ENCODE results near the gene GJB4. TPM values are rescaled to one million over a fixed set of nuclear protein-coding genes. Genes with fewer than 3 reads are reported as not detected.

Gene GJB4
- polyA plus RNA-seq, 3 donors from 2014 or later, result not detected

- Mint-ChIP-seq H3K36me3 (no peaks in the 10 kb centered on the region), H3K4me1 (peaks cover 0 to 2% of the 10 kb centered on the region in 2 donors), H3K27me3 (ENCODE audit: low read depth in 3 of 3) (peaks cover 0 to 5% (median 2%) of the 10 kb centered on the region in 3 donors), H3K9me3 (no peaks in the 10 kb centered on the region), H3K27ac (no peak overlapping the region), H3K4me3 (no peak overlapping the region)
- no peak for DNase-seq
Observed at GRCh38 chr1:34739613-34740012, 19.9 kb upstream of the GJB4 start.

GRCh38 chr1:34740161-34740868 is 19.2 kb upstream of the GJB4 start:
- no peak for DNase-seq
- Mint-ChIP-seq H3K27me3 (ENCODE audit: low read depth in 3 of 3) (peaks cover 0 to 5% (median 3%) of the 10 kb centered on the region in 3 donors), H3K27ac (no peak overlapping the region), H3K9me3 (no peaks in the 10 kb centered on the region), H3K4me3 (no peak overlapping the region), H3K4me1 (peaks cover 0 to 2% of the 10 kb centered on the region in 2 donors), H3K36me3 (no peaks in the 10 kb centered on the region)

- peaks cover 0 to 2% of the 10 kb centered on the region in 2 donors for H3K4me1 Mint-ChIP-seq
- H3K9me3 Mint-ChIP-seq, result no peaks in the 10 kb centered on the region
- no peak overlapping the region for H3K27ac Mint-ChIP-seq
- no peaks in the 10 kb centered on the region for H3K36me3 Mint-ChIP-seq
- no peak overlapping the region for H3K4me3 Mint-ChIP-seq
- peaks cover 0 to 3% (median 0%) of the 10 kb centered on the region in 3 donors for H3K27me3 Mint-ChIP-seq (ENCODE audit: low read depth in 3 of 3)
- peak; percentile 44 to 59 (median 54) for DNase-seq
Observed at GRCh38 chr1:34742667-34743270, 16.8 kb upstream of the GJB4 start.

DNA sequence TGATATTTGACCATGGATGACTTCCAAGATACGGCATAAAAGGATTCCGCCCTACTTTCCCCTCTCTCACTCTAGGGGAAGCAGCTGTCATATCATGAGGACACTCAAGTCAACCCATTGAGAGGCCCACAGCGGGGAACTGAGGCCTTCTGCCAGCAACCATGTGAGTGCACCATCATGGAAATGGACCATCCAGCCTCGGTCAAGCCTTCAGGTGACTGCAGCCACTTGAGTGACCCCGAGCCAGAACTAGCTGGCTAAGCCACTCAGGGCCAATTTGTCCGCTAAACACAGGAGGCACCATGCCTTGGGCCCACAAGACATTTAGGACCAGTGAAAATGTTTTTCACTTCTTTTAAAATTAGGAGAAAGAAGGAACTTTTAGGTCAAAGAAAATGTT is 15.8 kb upstream of the GJB4 start:
- Mint-ChIP-seq H3K9me3 (no peaks in the 10 kb centered on the region), H3K27me3 (ENCODE audit: low read depth in 3 of 3) (peaks cover 0 to 5% (median 0%) of the 10 kb centered on the region in 3 donors), H3K4me3 (no peak overlapping the region), H3K27ac (no peak overlapping the region), H3K4me1 (peaks cover 0 to 2% of the 10 kb centered on the region in 2 donors), H3K36me3 (no peaks in the 10 kb centered on the region)
- DNase-seq, result no peak

DNA sequence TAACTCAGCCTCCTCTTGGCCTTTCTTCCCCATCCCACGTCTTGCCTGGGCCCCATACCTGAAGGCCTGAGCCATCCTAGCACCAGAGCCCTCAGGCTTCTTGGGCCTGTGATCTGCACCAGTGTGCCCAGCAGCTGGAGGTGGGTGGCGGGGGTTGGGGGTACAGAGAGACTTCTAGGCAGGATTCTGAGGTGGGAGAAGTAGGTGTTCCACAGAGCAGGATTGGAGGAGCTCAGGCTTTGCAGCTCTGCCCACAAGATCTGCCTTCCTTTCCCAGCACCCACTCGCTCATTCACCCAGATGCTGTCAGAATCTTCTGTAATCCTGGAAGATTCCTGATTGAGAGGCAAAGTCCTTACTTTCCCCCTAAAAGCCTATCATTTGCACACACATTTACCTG is 14.7 kb upstream of the GJB4 start:
- no peaks in the 10 kb centered on the region for H3K36me3 Mint-ChIP-seq
- H3K27me3 Mint-ChIP-seq (ENCODE audit: low read depth in 3 of 3), result peaks cover 0 to 5% (median 2%) of the 10 kb centered on the region in 3 donors

DNA sequence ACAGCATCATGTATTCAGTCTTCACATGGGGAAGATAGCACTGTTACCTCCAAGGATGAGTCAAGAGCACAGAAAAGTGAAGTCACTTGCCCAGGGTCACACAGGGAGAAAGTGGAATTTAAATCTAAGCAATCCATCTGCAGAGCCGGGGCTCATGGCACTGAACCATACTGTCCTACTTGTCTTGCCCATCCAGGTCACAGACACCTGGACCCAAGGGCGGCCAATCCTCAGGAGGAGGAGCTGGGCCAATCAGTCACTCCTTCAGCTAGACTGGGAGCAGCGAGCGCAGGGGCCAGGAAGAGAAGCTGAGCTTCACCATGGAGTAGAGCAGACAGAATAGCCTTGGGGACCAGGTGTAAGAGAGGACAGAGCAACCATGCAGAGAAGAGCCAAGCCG is 13.9 kb upstream of the GJB4 start:
- Mint-ChIP-seq H3K4me3 (no peak overlapping the region), H3K36me3 (no peaks in the 10 kb centered on the region), H3K27me3 (ENCODE audit: low read depth in 3 of 3) (peaks cover 0 to 5% (median 2%) of the 10 kb centered on the region in 3 donors), H3K9me3 (no peaks in the 10 kb centered on the region), H3K27ac (no peak overlapping the region), H3K4me1 (peaks cover 0 to 2% of the 10 kb centered on the region in 2 donors)
- DNase-seq, result no peak

More for the DNA sequence above, 14.7 kb upstream of the GJB4 start:
- Mint-ChIP-seq H3K9me3 (no peaks in the 10 kb centered on the region), H3K4me1 (peaks cover 0 to 2% of the 10 kb centered on the region in 2 donors), H3K27ac (no peak overlapping the region), H3K4me3 (no peak overlapping the region)
- DNase-seq, result no peak

DNA sequence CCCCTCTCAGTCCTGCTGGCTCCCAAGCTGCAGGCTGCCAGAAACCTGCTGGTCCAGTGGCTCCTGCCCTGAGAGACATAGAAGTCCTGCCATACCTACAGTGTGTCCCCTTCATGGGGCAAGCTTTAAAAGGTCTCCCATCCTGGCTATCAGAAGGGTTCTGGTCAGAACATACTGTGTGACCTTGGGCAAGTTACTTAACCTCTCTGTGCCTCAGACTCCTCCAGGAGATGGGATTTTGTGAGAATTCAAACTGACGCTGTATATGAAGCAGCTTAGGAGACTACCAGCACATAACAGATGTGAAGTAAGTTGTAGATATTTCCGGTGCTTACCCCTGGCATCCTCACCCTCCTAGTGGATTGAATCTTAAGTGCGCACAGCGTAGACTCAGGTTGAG is 13.4 kb upstream of the GJB4 start:
- Mint-ChIP-seq H3K27ac (no peak overlapping the region), H3K4me3 (no peak overlapping the region), H3K27me3 (ENCODE audit: low read depth in 3 of 3) (peaks cover 0 to 5% (median 2%) of the 10 kb centered on the region in 3 donors), H3K36me3 (no peaks in the 10 kb centered on the region), H3K4me1 (peaks cover 0 to 2% of the 10 kb centered on the region in 2 donors), H3K9me3 (no peaks in the 10 kb centered on the region)
- no peak for DNase-seq

GRCh38 chr1:34746785-34747637 is 12.5 kb upstream of the GJB4 start:
- H3K4me1 Mint-ChIP-seq, result peaks cover 0 to 2% of the 10 kb centered on the region in 2 donors
- H3K9me3 Mint-ChIP-seq, result no peaks in the 10 kb centered on the region
- no peaks in the 10 kb centered on the region for H3K36me3 Mint-ChIP-seq
- peaks cover 2 to 5% (median 2%) of the 10 kb centered on the region in 3 donors for H3K27me3 Mint-ChIP-seq (ENCODE audit: low read depth in 3 of 3)
- H3K27ac Mint-ChIP-seq, result no peak overlapping the region
- DNase-seq, result no peak
- no peak overlapping the region for H3K4me3 Mint-ChIP-seq

DNA sequence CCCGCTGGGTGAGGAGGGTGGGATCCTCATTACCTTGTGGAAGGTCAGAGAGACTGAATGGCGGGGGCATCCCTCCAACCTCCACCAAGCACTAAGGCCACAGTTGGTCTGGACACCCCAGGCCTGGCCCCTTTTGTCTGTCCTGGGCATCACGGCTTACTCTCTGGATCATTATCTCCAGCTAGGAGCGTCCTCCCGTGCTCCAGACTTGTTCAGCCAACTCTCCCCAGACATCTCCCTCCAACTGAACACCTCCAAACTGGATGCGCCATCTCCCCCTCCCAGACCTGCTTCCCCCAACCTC is 11.9 kb upstream of the GJB4 start:
- Mint-ChIP-seq H3K27ac (no peak overlapping the region), H3K4me1 (peaks cover 0 to 2% of the 10 kb centered on the region in 2 donors), H3K27me3 (ENCODE audit: low read depth in 3 of 3) (peaks cover 2 to 3% (median 3%) of the 10 kb centered on the region in 3 donors)

DNA sequence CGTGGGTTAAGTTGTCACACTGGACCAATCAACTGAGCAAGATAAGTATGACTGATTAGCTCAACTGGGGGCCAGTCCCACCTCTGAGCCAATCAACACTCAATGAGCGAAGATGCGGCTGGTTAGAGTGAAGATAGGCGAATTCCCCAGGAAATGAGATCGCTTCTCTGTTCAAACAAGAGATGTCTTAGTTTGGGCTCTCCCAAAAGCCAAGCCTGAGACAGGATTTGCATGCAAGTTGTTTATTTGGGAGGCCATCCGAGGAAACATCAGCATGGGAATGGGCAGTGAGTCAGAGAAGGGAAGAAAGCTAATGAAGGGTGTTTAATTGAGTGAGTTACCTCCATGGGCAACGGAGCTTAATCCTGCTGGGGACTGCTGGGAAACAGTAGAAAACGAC is 9.5 kb upstream of the GJB4 start:
- no peak overlapping the region for H3K27ac Mint-ChIP-seq
- no peaks in the 10 kb centered on the region for H3K36me3 Mint-ChIP-seq
- no peaks in the 10 kb centered on the region for H3K9me3 Mint-ChIP-seq

More for the DNA sequence above, 11.9 kb upstream of the GJB4 start:
- no peak for DNase-seq
- Mint-ChIP-seq H3K36me3 (no peaks in the 10 kb centered on the region), H3K4me3 (no peak overlapping the region), H3K9me3 (no peaks in the 10 kb centered on the region)

DNA sequence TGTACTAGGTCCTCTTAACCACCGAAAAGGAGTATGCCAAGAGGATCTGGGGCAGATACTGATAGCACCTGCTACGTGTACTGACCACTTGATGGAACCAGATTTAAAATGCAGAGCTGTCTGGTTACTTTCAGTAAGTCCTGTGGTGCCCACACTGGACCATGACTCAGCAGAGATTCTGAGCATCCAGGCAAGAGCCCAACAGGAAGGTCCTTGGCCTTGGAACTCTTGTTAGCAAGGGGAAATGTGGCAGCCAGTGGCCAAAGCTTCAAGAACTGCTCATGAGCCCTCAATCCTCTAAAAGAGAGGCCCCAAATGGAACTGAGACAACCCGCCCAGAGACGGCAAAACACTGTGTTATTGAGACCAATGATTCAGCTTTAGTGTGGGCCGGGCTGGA is 8.9 kb upstream of the GJB4 start:
- H3K36me3 Mint-ChIP-seq, result no peaks in the 10 kb centered on the region
- no peaks in the 10 kb centered on the region for H3K9me3 Mint-ChIP-seq
- H3K27me3 Mint-ChIP-seq (ENCODE audit: low read depth in 3 of 3), result peaks cover 2 to 6% (median 2%) of the 10 kb centered on the region in 3 donors
- DNase-seq, result no peak
- H3K4me1 Mint-ChIP-seq, result no peaks in the 10 kb centered on the region
- H3K4me3 Mint-ChIP-seq, result no peak overlapping the region
- H3K27ac Mint-ChIP-seq, result no peak overlapping the region

More for the DNA sequence above, 9.5 kb upstream of the GJB4 start:
- H3K27me3 Mint-ChIP-seq (ENCODE audit: low read depth in 3 of 3), result peaks cover 2 to 6% (median 3%) of the 10 kb centered on the region in 3 donors
- DNase-seq, result no peak
- H3K4me1 Mint-ChIP-seq, result no peaks in the 10 kb centered on the region
- no peak overlapping the region for H3K4me3 Mint-ChIP-seq

DNA sequence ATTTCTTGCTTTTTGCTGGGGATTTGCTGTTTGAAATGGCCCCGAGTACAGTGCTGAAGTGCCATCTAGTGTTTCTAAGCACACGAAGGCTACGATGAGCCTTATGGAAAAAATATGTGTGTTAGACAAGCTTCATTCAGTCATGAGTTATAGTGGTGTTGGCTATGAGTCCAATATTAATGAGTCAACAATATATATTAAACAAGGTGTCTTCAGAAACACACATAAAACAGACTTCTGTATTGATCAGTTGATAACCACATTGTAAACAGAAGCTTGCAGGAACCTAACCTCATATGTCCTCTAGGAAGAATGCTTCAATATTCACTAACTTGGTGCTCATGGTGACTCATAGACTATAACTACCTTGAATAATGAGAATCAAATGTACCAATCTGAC is 6.4 kb upstream of the GJB4 start:
- Mint-ChIP-seq H3K27ac (no peak overlapping the region), H3K4me1 (no peaks in the 10 kb centered on the region), H3K9me3 (no peaks in the 10 kb centered on the region), H3K4me3 (no peak overlapping the region), H3K36me3 (no peaks in the 10 kb centered on the region), H3K27me3 (ENCODE audit: low read depth in 3 of 3) (peaks cover 0 to 8% (median 2%) of the 10 kb centered on the region in 3 donors)
- no peak for DNase-seq

GRCh38 chr1:34754964-34755637 is 4.4 kb upstream of the GJB4 start, which contains the start of gene GJB5:
TSS of gene GJB5 (plus strand) at chr1:34755047. CDS start at chr1:34757331, 2,284 bp downstream.
- Mint-ChIP-seq H3K27ac (no peak within 1 kb of the TSS), H3K9me3 (no peaks in the 10 kb centered on the region), H3K4me3 (no peak within 1 kb of the TSS), H3K36me3 (no peaks in the 10 kb centered on the region), H3K27me3 (ENCODE audit: low read depth in 3 of 3) (peaks cover 0 to 8% (median 2%) of the 10 kb centered on the region in 3 donors), H3K4me1 (no peaks in the 10 kb centered on the region)
- no peak for DNase-seq

Data from immature natural killer cell (primary cell).